GM18520 (cell line): ENCODE data around the gene VARS2.

ENCODE experiments used
- ATAC-seq: cut with Tn5 transposase; IDR thresholded peaks from one replicate; pipeline ENCODE4 v1.9.1; 2021; ENCODE audit not compliant: unreplicated experiment

Gene VARS2

GRCh38 chr6:30928677-30929076, 14.6 kb downstream of the VARS2 start:
- no peak for ATAC-seq

- ATAC-seq: no peak
Measured at GRCh38 chr6:30930506-30930905, 16.5 kb downstream of the VARS2 start.

GRCh38 chr6:30931272-30931671, 17.2 kb downstream of the VARS2 start:
- ATAC-seq: no peak

DNA sequence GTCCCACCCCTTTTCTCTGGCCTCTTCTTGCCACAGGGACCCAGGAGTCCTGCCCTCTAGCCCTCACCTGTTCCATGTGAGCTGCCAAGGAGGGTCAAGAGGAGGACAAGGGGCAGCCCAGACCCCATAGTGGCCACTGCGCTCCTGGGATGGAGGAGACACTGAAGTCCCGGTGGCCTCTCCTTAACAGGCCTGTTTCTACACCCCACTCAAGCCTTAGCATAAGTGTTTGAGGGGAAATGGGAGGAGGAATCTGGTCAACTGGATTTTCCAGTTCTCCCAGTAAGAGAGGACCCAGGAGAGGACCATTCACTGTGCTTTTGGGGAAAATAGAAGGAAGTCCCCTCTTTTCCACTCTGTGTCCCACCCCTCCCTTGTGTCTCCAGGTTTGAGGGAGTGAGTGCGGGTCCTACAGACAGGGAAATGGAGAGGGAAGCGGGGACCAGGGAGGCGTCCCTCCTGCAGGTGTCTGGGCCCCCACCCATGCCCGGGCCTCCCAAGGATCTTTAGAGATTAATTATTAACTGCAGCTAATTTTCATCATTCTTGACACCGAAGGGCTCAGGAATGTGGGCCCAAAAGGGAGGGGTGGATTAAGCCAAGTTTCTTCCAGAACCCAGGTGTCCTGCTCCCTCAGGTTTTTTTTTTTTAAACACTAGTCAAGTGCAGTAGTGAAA, 18.1 kb downstream of the VARS2 start, which contains the start of gene SFTA2:
Gene SFTA2, minus strand, starts transcription at position 202 of the 677 bp plus-strand sequence. Its CDS starts 74 bp downstream, at position 128.
- ATAC-seq: no peak

GRCh38 chr6:30932665-30933365, 18.8 kb downstream of the VARS2 start:
- no peak for ATAC-seq

DNA sequence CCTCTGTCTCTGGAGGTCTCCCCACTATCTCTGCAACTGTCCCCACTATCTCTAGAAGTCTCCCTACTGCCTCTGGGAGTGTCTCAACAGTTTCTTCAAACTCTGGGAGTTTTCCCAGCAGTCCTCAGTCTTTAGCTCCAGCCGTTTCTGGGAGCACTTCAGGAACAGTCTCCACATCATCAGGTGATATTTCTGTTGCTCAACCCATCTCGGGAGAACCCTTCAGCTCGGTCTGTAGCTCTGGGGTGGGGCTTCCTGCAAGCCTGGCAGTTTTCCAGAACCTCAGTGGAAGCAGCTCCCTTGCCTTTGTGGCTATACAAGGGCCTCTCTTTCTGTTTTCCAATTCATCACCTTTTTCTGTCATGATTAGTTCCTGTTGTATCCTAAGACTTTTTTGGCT, 21.0 kb downstream of the VARS2 start:
- ATAC-seq: no peak

- ATAC-seq: no peak
Measured at GRCh38 chr6:30937265-30937664, 23.2 kb downstream of the VARS2 start.

DNA sequence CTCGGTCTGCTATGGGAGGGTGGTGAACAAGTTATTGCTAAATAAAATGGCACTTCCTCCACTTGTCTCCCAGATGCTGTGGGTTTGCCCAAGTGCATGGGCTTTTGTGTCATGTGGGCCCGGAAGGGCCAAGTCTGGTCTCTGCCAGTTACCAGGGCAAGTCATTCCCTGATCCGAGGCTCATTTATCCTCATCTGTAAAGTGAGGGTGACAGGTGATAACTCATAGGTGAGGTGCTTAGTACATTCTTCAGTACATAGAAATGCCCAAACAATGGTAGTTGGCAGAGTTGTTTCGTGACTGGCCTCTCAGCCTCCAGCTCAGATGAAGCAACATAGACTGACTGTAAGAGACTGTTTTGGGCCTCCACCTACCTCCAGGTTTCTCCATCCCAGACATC, 24.7 kb downstream of the VARS2 start:
- ATAC-seq: no peak

DNA sequence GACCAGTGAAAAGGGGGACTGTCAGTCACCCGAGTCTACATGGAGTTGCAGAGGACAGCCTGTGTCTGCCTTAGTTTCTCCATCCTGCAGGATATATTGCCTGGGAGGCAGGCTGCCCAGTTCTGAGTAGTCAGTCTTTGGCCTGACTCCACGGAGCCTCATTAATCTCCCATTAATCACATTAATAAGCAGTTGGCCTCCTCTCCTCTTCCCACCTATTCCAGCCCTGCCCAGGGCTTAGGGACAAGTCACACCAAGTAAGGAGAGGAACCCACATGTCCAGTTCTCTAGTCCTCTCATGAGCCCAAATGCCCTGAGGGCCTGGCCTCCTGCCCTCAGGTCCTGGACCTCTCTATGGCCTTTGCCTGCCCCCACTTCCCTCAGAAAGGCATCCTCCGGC, 25.4 kb downstream of the VARS2 start:
- ATAC-seq: no peak

DNA sequence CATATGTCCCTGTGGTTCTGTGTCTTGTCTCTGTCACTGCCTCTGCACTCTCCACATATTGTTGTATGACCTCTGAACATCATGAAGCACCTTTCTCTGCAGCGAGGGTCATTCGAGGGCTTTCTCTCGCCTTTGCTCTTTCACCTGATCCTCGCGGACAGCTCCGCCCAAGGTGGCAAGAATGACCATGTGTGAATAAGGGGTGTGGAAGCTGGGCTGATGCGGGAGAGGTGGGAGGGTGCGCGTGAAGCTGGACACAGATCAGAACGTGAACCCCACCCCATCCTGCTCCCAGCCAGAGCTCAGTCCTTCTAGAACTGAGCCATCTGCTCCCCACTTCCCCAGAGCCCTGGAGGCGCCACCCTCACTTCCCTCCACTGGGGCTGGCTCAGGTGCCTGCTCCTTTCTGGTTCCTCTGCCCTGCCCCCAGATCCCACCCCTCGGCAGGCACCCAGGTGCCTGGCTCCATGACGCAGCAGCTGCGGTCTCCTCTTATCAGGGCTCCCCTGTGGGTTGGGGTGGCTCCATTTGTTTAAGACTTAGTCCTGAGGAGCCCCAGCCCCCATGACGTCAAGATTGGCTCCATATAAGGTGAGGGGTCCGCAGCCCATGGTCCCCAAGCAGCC, 26.4 kb downstream of the VARS2 start, which contains the start of gene MUCL3:
Gene MUCL3, plus strand, starts transcription at position 613 of the 626 bp plus-strand sequence. CDS start 27 bp downstream, outside the sequence.
- no peak for ATAC-seq

DNA sequence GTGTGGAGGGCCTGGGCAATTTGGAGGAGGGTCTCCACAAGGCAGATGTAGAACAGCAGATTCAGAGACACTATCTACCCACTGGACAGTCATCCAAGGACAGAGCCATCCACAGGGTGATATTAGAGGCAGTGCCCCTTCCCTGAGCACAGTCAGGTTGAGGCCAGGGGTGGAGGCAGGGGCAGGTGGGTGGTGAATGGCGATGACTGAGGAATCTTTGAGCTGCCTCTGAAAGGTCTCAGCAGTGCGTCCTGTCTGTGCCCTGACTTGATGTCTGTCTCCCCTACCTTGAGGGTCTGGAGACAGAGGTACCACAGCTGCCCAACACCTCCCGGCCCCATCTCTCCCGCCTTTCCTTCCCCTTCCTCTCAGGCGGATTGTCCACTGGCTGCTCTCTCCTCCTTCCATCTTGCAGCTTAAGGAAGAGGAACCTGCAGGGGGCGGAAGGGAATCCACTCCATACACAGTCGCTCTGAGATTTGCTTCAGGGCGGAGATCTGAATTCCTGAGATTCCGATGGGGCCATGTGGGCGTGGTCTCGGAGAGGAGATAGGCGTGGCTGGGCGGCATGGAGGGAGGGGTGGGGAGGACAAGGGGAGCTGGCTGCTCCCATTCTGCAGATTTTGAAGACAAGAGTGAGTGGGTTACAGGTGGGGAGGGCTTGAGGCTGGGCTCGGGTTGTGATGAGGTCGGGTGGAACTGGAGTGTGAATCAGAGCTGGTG, 28.5 kb downstream of the VARS2 start:
- ATAC-seq: no peak

DNA sequence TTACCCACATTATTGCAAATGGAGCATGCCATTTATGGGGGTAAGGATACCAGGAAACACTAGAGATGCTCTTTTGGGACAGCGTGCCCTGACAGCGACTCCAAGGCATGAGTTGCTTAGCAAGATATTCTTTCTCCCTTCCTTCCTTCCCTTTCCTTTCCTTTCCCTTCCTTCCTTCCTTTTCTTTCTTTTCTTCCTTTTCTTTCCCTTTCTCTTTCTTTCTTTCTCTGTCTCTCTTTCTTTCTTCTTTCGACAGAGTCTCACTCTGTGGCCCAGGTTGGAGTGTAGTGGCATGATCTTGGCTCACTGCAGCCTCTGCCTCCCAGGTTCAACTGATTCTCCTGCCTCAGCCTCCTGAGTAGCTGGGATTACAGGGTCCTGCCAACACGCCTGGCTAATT, 30.0 kb downstream of the VARS2 start:
- no peak for ATAC-seq

DNA sequence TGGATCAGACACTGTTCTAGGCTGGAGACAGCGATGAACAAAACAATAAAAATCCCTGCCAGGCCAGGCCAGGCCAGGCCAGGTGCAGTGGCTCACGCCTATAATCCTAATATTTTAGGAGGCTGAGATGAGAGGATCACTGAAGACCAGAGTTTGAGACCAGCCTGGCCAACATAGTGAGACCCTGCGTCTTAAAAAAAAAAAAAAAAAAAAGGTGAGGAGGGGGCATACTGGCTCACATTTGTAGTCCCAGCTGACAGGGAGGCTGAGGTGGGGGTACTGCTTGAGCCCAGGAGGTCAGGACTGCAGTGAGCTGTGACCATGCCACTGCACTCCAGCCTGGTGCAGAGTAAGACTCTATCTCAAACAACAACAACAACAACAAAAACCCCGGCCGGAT, 31.2 kb downstream of the VARS2 start:
- no peak for ATAC-seq

DNA sequence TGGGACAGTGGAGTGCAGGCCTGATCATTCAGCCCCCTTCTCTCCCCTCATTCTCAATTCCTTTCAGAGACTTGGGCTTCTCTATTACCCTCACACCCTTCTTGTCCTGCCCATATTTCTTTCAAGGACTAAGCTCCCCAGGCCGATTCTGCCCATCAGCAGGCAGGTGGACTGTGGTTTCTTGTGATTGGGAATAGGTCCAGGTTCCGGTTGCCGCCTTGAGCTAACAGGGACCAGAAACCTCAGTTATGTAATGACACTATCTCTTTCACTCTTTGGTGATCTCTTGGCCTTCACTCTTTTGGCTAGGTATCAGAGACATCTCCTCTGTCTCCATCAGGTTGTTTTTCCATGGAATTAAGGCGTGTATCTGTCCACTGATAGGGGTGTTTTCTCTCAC, 33.2 kb downstream of the VARS2 start:
- ATAC-seq: no peak

- no peak for ATAC-seq
Measured at GRCh38 chr6:30948811-30949210, 34.8 kb downstream of the VARS2 start.

DNA sequence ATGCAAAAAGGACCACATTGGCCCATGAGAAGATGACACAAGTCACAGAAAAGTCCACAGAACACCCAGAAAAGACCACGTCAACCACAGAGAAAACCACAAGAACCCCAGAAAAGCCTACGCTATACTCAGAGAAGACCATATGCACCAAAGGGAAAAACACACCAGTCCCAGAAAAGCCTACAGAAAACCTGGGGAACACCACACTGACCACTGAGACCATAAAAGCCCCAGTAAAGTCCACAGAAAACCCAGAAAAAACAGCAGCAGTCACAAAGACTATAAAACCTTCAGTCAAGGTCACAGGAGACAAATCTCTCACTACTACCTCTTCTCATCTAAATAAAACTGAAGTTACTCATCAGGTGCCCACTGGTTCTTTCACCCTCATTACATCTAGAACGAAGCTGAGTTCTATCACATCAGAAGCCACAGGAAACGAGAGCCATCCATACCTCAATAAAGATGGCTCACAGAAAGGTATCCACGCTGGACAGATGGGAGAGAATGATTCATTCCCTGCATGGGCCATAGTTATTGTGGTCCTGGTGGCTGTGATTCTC, 38.0 kb downstream of the VARS2 start:
- ATAC-seq: no peak

DNA sequence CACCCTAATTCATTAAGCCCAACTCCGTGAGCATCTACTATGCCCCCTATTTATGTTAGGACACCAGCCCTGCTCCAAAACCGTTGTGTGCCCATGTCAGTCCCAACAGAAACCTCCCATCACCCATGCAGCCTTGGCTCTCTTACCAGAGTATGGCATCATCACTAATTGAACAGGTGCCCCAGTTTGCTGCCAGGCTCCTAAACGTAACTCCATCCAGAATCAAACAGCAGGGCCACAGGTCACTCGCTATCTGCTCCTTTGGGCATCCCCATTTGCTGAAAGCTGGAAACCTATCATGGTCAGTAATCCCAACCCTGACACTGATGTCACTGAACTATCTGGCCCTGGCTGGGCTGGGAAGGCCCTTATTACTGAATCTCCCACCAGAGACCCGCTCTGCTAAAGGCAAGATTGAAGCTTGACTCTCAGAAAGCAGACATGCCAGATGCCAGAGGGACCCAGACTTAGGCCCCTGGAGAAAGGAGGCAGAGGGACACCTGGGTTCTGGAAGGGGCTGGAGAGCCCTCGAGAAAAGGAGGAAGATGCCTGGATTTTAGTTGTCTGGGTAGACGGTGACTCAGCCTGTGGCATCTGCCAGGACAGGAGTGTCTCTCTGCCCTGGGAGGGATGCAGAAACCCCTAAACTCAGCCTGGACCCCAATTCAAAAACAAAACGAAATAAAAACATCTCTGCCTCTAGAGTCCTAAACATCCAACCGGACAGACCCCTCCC, 40.8 kb downstream of the VARS2 start:
- ATAC-seq: no peak

DNA sequence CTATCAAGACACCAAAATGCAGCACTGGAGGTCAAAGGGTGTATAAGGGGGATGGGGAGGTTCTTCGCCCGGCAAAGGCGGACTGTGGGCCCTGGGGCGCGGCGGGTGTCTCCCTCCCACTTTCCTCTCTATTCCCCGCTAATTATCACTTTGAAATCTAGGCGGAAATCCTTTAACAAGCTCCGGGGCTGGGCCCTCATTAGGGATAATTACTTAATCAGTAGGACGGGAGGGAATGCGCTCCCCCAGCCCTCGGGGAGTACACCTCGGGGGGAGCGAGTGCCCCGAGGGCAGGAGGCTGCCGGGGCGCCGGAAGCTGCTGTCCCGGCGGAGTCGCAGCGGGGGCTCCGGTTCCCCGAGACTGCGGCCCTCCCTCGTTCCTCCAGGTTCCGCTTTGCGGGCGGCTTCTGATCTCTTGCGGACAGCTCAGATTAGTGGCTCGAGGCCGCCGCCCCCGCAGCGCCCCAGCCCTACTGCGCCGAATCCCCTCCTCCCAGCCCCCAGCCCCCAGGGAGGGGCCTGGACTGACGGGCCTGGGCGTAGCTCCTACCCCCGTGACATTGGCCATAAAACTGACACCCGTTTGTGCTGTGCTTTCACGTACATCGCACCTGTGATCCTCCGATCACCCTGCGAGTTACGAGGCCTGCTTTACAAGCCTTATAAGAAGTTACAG, 41.5 kb downstream of the VARS2 start:
- no peak for ATAC-seq

- ATAC-seq: no peak
Measured at GRCh38 chr6:30957716-30958115, 43.7 kb downstream of the VARS2 start.
